NCI-H345 treated with DMSO at 0.1 percent for 48 hours (cell line): ENCODE results near the gene GOLGA6L7.
"Not testable (repeated sequence)": the region's sequence is repeated elsewhere in the genome, so short reads cannot be mapped to it uniquely, and the experiment has no call there.

Experiments used
- DNase-seq: peaks from one replicate; lab custom pipeline; 2025; ENCODE audit not compliant: unreplicated experiment; lab: John Stamatoyannopoulos, UW

The GOLGA6L7 gene

GRCh38 chr15:28847247-28847646 lies 1.2 kb downstream of the GOLGA6L7 start:
- not testable (repeated sequence) for DNase-seq

GRCh38 chr15:28844147-28844546 lies 4.3 kb downstream of the GOLGA6L7 start:
- DNase-seq = not testable (repeated sequence)

GRCh38 chr15:28843520-28843919 lies 4.9 kb downstream of the GOLGA6L7 start:
- not testable (repeated sequence) for DNase-seq

- DNase-seq = not testable (repeated sequence)
Observed at GRCh38 chr15:28842210-28842609, 6.2 kb downstream of the GOLGA6L7 start.

GRCh38 chr15:28840285-28840684 lies 8.2 kb downstream of the GOLGA6L7 start:
- DNase-seq = not testable (repeated sequence)

- not testable (repeated sequence) for DNase-seq
Observed at GRCh38 chr15:28834957-28835585, 13.4 kb downstream of the GOLGA6L7 start.

GRCh38 chr15:28831897-28832587 lies 16.4 kb downstream of the GOLGA6L7 start:
- DNase-seq = peak; percentile 64

- DNase-seq = not testable (repeated sequence)
Observed at GRCh38 chr15:28821420-28821819, 27.0 kb downstream of the GOLGA6L7 start.

- not testable (repeated sequence) for DNase-seq
Observed at GRCh38 chr15:28819930-28820295, 28.5 kb downstream of the GOLGA6L7 start.

GRCh38 chr15:28819019-28819929 lies 29.2 kb downstream of the GOLGA6L7 start:
- not testable (repeated sequence) for DNase-seq

GRCh38 chr15:28818168-28818567 lies 30.3 kb downstream of the GOLGA6L7 start:
- DNase-seq = not testable (repeated sequence)

- not testable (repeated sequence) for DNase-seq
Observed at GRCh38 chr15:28814059-28814458, 34.4 kb downstream of the GOLGA6L7 start.

- not testable (repeated sequence) for DNase-seq
Observed at GRCh38 chr15:28813392-28813791, 35.1 kb downstream of the GOLGA6L7 start.

GRCh38 chr15:28811852-28812550 lies 36.4 kb downstream of the GOLGA6L7 start:
- DNase-seq = not testable (repeated sequence)

- not testable (repeated sequence) for DNase-seq
Observed at GRCh38 chr15:28810444-28810843, 38.0 kb downstream of the GOLGA6L7 start.

- DNase-seq = not testable (repeated sequence)
Observed at GRCh38 chr15:28808136-28808535, 40.3 kb downstream of the GOLGA6L7 start.

- peak; percentile 68 for DNase-seq
Observed at GRCh38 chr15:28800366-28800765, 48.1 kb downstream of the GOLGA6L7 start.

- DNase-seq = not testable (repeated sequence)
Observed at GRCh38 chr15:28798234-28798633, 50.2 kb downstream of the GOLGA6L7 start.

- not testable (repeated sequence) for DNase-seq
Observed at GRCh38 chr15:28794231-28794630, 54.2 kb downstream of the GOLGA6L7 start.
